Activated naive CD4-positive, alpha-beta T cell treated with anti-CD3 and anti-CD28 coated beads for 36 hours (primary cell): Measurements from ENCODE around the gene NME5. TPM values are rescaled to one million over a fixed set of nuclear protein-coding genes. Genes with fewer than 3 reads are reported as not detected.
"Not testable (repeated sequence)": the region's sequence is repeated elsewhere in the genome, so short reads cannot be mapped to it uniquely, and the experiment has no call there.

Experiments used
- CTCF ChIA-PET: fragments of 350-600 bp; sonication (Branson Sonifier 250); formaldehyde crosslinking; loops from one replicate; lab custom pipeline; 2021; ENCODE audit warnings: antibody characterized with exemption; lab: Charles Lee
- DNase-seq: peaks from one replicate; pipeline ENCODE4 v3.0.0-alpha.2; 2020
- H3K27ac Mint-ChIP-seq: one replicate; pipeline ENCODE4 v1.8.0; 2021; ENCODE audit warnings: mild to moderate bottlenecking, mixed read lengths
- H3K27me3 Mint-ChIP-seq: one replicate; pipeline ENCODE4 v1.8.0; 2021; ENCODE audit warnings: low read depth, mixed read lengths
- H3K36me3 Mint-ChIP-seq: one replicate; pipeline ENCODE4 v1.8.0; 2021; ENCODE audit warnings: low read depth, mixed read lengths
- H3K4me1 Mint-ChIP-seq: one replicate; pipeline ENCODE4 v1.8.0; 2021; ENCODE audit warnings: low read depth, mixed read lengths
- H3K4me3 Mint-ChIP-seq: one replicate; pipeline ENCODE4 v1.8.0; 2021; ENCODE audit warnings: mild to moderate bottlenecking, moderate library complexity, mixed read lengths
- H3K9me3 Mint-ChIP-seq: one replicate; pipeline ENCODE4 v1.8.0; 2021; ENCODE audit warnings: mixed read lengths
- intact Hi-C: fragments of 100-400 bp; cut with micrococcal nuclease; formaldehyde crosslinking; loops from one replicate; pipeline ENCODE4 v1.15.1; 2023
- total RNA-seq, 2 experiments: library from RNA; stranded (reverse); gene quantifications; one replicate each; pipeline ENCODE4 v1.2.3, GENCODE V29; 2021

Gene NME5
- total RNA-seq, 2 experiments from 2014 or later = not detected

DNA sequence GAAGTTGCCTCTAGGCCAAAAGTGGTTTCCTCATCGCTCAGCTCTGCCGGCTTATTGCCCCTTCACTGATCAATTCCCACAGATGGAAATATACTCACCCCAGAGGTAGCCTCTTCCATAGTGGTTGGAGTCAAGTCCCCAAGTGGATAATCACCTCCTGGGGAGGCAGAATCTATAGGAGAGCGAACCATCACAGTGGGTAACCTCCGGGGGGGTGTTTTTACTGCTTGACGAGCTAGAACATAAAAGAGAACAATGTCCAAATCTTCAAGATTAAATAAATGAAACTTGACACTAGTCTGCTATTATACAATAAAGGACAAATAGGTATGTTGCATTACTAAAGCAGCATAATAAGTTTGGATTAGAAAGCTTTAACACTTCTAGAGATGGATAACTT lies 29.9 kb upstream of the NME5 start:
- Mint-ChIP-seq H3K4me3 (no peak overlapping the region), H3K27ac (no peak overlapping the region), H3K36me3 (peaks cover 60% of the 10 kb centered on the region), H3K4me1 (no peaks in the 10 kb centered on the region), H3K27me3 (no peaks in the 10 kb centered on the region), H3K9me3 (no peaks in the 10 kb centered on the region)
- intact Hi-C loops = no loop called here
- DNase-seq = no peak
- CTCF ChIA-PET = no interaction called here

DNA sequence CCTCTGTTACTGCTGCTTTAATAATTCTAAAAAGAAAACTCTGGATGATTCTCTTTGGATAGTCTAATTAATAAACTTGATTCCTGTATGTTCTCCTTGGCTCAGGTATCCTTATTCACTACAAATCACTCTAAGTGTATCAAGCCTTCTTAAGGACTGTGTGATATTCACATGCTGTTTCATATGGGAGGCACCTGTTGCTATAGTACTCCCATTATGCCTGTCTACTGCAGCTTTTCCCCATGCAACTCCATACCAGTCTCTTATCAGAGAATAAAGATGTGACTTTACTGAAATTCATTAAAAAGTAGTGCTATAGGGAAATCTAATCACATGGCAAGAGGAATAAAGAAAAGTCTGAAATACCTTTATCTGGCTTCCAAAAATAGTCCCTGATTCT lies 24.5 kb upstream of the NME5 start:
- Mint-ChIP-seq H3K9me3 (no peaks in the 10 kb centered on the region), H3K27ac (no peak overlapping the region), H3K4me1 (no peaks in the 10 kb centered on the region), H3K4me3 (no peak overlapping the region), H3K27me3 (no peaks in the 10 kb centered on the region), H3K36me3 (peaks cover 62% of the 10 kb centered on the region)
- CTCF ChIA-PET = no interaction called here
- intact Hi-C loops = no loop called here
- DNase-seq = no peak

DNA sequence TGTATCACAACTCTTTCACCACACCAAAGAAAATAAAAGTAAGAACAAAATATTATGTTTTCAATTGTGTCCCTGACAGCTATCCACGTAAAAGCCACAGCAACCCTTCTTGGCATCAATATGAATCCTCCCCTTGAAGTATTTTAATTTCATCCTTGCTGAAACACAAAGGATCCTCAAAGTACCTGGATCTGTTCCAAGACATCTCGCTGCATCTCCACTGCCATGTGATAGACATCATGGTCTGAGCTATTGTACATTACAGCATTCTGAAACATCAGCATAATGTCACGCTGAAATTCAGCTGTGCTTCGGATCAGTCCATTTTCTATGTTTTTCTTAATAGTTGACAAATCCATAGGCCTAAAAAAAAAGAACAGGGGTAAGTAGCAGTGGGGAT lies 21.5 kb upstream of the NME5 start:
- intact Hi-C loops = no loop called here
- H3K27ac Mint-ChIP-seq = no peak overlapping the region
- H3K4me3 Mint-ChIP-seq = no peak overlapping the region
- CTCF ChIA-PET = interaction anchor here (0.7 kb wide), 1 partner anchor 82 kb away, joined by 3 read pairs; no protein-coding TSS in a partner anchor
- H3K9me3 Mint-ChIP-seq = no peaks in the 10 kb centered on the region
- H3K27me3 Mint-ChIP-seq = no peaks in the 10 kb centered on the region
- DNase-seq = no peak
- H3K36me3 Mint-ChIP-seq = peaks cover 58% of the 10 kb centered on the region
- H3K4me1 Mint-ChIP-seq = no peaks in the 10 kb centered on the region

GRCh38 chr5:138159666-138160065 lies 20.4 kb upstream of the NME5 start:
- peaks cover 51% of the 10 kb centered on the region for H3K36me3 Mint-ChIP-seq
- H3K4me3 Mint-ChIP-seq = no peak overlapping the region
- H3K27ac Mint-ChIP-seq = no peak overlapping the region
- intact Hi-C loops = no loop called here
- no peak for DNase-seq
- CTCF ChIA-PET = interaction anchor here (0.5 kb wide), 1 partner anchor 14 kb away, joined by 3 read pairs; no protein-coding TSS in a partner anchor
- no peaks in the 10 kb centered on the region for H3K4me1 Mint-ChIP-seq
- H3K9me3 Mint-ChIP-seq = no peaks in the 10 kb centered on the region
- no peaks in the 10 kb centered on the region for H3K27me3 Mint-ChIP-seq

GRCh38 chr5:138157626-138158025 lies 18.4 kb upstream of the NME5 start:
- CTCF ChIA-PET = interaction anchor here (0.6 to 0.8 kb wide), 2 partner anchors 79 to 94 kb away, joined by 3 to 4 read pairs; no protein-coding TSS in a partner anchor
- H3K36me3 Mint-ChIP-seq = peaks cover 36% of the 10 kb centered on the region
- H3K9me3 Mint-ChIP-seq = no peaks in the 10 kb centered on the region
- H3K27ac Mint-ChIP-seq = no peak overlapping the region
- DNase-seq = no peak
- H3K27me3 Mint-ChIP-seq = no peaks in the 10 kb centered on the region
- intact Hi-C loops = no loop called here
- H3K4me3 Mint-ChIP-seq = no peak overlapping the region
- no peaks in the 10 kb centered on the region for H3K4me1 Mint-ChIP-seq

GRCh38 chr5:138155977-138156376 lies 16.7 kb upstream of the NME5 start:
- H3K27me3 Mint-ChIP-seq, H3K27ac Mint-ChIP-seq, H3K9me3 Mint-ChIP-seq, intact Hi-C loops, H3K4me1 Mint-ChIP-seq, DNase-seq, H3K4me3 Mint-ChIP-seq: not testable (repeated sequence)
- H3K36me3 Mint-ChIP-seq = peaks cover 27% of the 10 kb centered on the region
- CTCF ChIA-PET = interaction anchor here (0.6 kb wide), 1 partner anchor 101 kb away, joined by 6 read pairs; no protein-coding TSS in a partner anchor

DNA sequence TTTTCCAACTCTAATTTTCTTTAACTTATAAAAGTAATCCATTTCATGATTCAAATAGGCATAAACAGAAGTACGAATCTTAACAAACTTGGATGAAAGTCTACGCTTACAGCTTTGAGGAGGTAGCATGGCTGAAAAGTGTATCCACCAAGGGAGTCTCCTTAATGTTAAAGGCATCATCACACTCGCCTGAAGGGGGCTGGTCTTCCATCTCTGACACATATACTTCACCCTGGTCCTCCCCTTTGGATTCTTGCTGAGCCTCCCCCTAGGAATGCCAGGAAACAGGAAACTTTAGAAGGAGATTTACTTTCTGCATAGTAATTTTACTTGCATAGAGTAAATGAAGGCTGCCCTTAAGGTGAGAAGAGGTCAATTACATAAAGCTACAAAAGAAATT lies 10.3 kb upstream of the NME5 start:
- no peak for DNase-seq
- no peaks in the 10 kb centered on the region for H3K27me3 Mint-ChIP-seq
- no peak overlapping the region for H3K27ac Mint-ChIP-seq
- H3K36me3 Mint-ChIP-seq = no peaks in the 10 kb centered on the region
- no peak overlapping the region for H3K4me3 Mint-ChIP-seq
- no peaks in the 10 kb centered on the region for H3K9me3 Mint-ChIP-seq
- CTCF ChIA-PET = interaction anchor here (0.6 to 0.8 kb wide), 2 partner anchors 31 to 254 kb away, joined by 3 to 5 read pairs; no protein-coding TSS in a partner anchor
- no peaks in the 10 kb centered on the region for H3K4me1 Mint-ChIP-seq
- intact Hi-C loops = no loop called here

GRCh38 chr5:138148811-138149210 lies 9.6 kb upstream of the NME5 start:
- DNase-seq = no peak
- Mint-ChIP-seq H3K27ac (no peak overlapping the region), H3K27me3 (no peaks in the 10 kb centered on the region), H3K9me3 (no peaks in the 10 kb centered on the region), H3K4me1 (no peaks in the 10 kb centered on the region), H3K4me3 (no peak overlapping the region), H3K36me3 (no peaks in the 10 kb centered on the region)
- CTCF ChIA-PET = interaction anchor here (0.6 kb wide), 3 partner anchors 30 to 254 kb away, joined by 3 to 5 read pairs (median 5); partner anchors contain the start of gene KIF20A
- intact Hi-C loops = no loop called here

DNA sequence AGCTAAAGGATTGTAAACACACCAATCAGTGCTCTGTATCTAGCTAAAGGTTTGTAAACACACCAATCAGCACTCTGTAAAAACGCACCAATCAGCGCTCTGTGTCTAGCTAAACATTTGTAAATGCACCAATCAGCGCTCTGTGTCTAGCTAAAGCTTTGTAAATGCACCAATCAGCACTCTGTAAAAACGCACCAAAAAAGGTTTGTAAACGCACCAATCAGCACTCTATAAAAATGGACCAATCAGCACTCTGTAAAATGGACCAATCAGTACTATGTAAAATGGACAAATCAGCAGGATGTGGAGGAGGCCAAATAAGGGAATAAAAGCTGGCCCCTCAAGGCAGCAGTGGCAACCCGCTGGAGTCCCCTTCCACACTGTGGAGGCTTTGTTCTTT lies 4.3 kb upstream of the NME5 start:
- CTCF ChIA-PET = interaction anchor here (1.6 to 2.6 kb wide), 2 partner anchors 10 to 108 kb away, joined by 4 to 11 read pairs; no protein-coding TSS in a partner anchor
- H3K4me3 Mint-ChIP-seq, H3K9me3 Mint-ChIP-seq, H3K27ac Mint-ChIP-seq, DNase-seq, H3K27me3 Mint-ChIP-seq, H3K4me1 Mint-ChIP-seq, intact Hi-C loops, H3K36me3 Mint-ChIP-seq: not testable (repeated sequence)

- Mint-ChIP-seq H3K27ac (no peak overlapping the region), H3K27me3 (peaks cover 8% of the 10 kb centered on the region), H3K4me1 (peaks cover 4% of the 10 kb centered on the region), H3K36me3 (no peaks in the 10 kb centered on the region), H3K9me3 (no peaks in the 10 kb centered on the region), H3K4me3 (no peak overlapping the region)
- no peak for DNase-seq
- intact Hi-C loops = no loop called here
- CTCF ChIA-PET = interaction anchor here (0.7 to 0.8 kb wide), 2 partner anchors 66 to 105 kb away, joined by 3 read pairs; no protein-coding TSS in a partner anchor
Observed at GRCh38 chr5:138141734-138142133, 2.5 kb upstream of the NME5 start.

DNA sequence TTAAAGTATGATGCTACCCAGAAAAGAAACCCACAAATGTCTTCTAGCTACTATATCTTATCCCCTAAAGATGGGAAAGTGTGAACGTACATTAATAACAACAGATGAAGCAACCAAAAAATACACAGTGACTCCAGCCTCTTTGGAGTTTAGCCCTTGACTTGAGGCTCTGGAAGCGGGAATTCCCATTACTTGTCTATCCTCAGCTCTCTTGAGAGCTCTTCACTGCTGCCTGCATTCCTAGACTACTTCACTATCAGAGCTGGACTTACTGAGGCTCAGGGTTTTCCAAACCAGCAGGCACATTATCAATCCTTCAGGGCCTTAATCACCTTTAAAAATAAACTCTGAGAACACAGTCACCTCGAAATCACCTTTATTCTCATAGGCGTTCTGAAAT lies 1.0 kb upstream of the NME5 start:
- Mint-ChIP-seq H3K9me3 (no peaks in the 10 kb centered on the region), H3K27me3 (peaks cover 13% of the 10 kb centered on the region), H3K27ac (no peak overlapping the region), H3K36me3 (no peaks in the 10 kb centered on the region), H3K4me3 (no peak overlapping the region), H3K4me1 (peaks cover 4% of the 10 kb centered on the region)
- intact Hi-C loops = no loop called here
- CTCF ChIA-PET = interaction anchor here (0.5 to 1.7 kb wide), 4 partner anchors 63 to 104 kb away, joined by 3 to 8 read pairs (median 6); no protein-coding TSS in a partner anchor
- no peak for DNase-seq

- H3K36me3 Mint-ChIP-seq = no peaks in the 10 kb centered on the region
- peaks cover 13% of the 10 kb centered on the region for H3K27me3 Mint-ChIP-seq
- no peak overlapping the region for H3K27ac Mint-ChIP-seq
- CTCF ChIA-PET = interaction anchor here (1.2 to 1.7 kb wide), 3 partner anchors 62 to 104 kb away, joined by 5 to 8 read pairs (median 6); no protein-coding TSS in a partner anchor
- intact Hi-C loops = loop anchor here (10.0 kb wide), 1 partner anchor 475 kb away; no protein-coding TSS in a partner anchor
- H3K4me3 Mint-ChIP-seq = no peak overlapping the region
- DNase-seq = no peak
- H3K9me3 Mint-ChIP-seq = no peaks in the 10 kb centered on the region
- peaks cover 4% of the 10 kb centered on the region for H3K4me1 Mint-ChIP-seq
Observed at GRCh38 chr5:138139781-138140090, 508 bp upstream of the NME5 start.

DNA sequence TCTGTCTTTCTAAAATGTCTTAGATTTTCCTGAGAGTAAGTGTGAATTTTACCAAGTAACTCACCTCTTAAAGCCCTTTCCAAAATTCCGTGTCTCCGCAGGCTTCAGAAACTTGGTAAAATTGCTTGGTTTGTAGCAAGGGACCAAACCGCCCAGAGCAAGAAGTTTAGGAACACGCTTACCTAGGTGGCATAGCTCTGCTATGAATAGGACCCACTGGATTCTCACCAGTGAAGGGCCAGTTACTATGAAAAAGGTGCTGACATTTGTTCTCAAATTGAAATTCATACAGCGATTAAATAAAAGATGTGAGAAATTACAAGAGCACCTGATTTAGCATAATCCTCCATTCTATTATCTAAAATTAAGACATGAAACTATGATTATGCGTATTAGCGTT lies 6.7 kb downstream of the NME5 start:
- Mint-ChIP-seq H3K4me1 (peaks cover 2% of the 10 kb centered on the region), H3K9me3 (no peaks in the 10 kb centered on the region), H3K4me3 (no peak overlapping the region), H3K27ac (no peak overlapping the region), H3K27me3 (peaks cover 6% of the 10 kb centered on the region), H3K36me3 (no peaks in the 10 kb centered on the region)
- no peak for DNase-seq
- CTCF ChIA-PET = interaction anchor here (0.7 to 4.5 kb wide), 13 partner anchors 40 to 497 kb away, joined by 3 to 78 read pairs (median 6); no protein-coding TSS in a partner anchor
- intact Hi-C loops = loop anchor here (2.0 to 10.0 kb wide), 2 partner anchors 468 to 504 kb away; no protein-coding TSS in a partner anchor
